ENCODE measurements around the gene TYW1. TPM values are rescaled to one million over a fixed set of nuclear protein-coding genes. Genes with fewer than 3 reads are reported as not detected.
A peak's percentile ranks its signal among the peaks of the same experiment; 100 is the strongest.
"Not testable (repeated sequence)": the region's sequence is repeated elsewhere in the genome, so short reads cannot be mapped to it uniquely, and the experiment has no call there.

TYW1 gene
- total and polyA plus RNA-seq, 2 of the 4 experiments (the other 2 are of a cell fraction): 10.7 to 23.7 TPM

- CTCF ChIA-PET; intact Hi-C loops (cut with micrococcal nuclease); in situ Hi-C loops (cut with MboI; ENCODE audit: low sequenced_read_pairs): not testable (repeated sequence)
Measured at GRCh38 chr7:67043559-67043930, 46.9 kb downstream of the TYW1 start.

More at GRCh38 chr7:67043559-67043930, 46.9 kb downstream of the TYW1 start:
- POLR2A ChIA-PET (ENCODE audit: unreplicated experiment); H2BK15ac ChIP-seq (ENCODE audit: low read depth, low read length); H3K27me3 ChIP-seq (ENCODE audit: control insufficient read depth, insufficient read depth, low read length); ATAC-seq (ENCODE audit: low read depth); H4K20me1 ChIP-seq (ENCODE audit: insufficient read depth, low read length); H4K5ac ChIP-seq (ENCODE audit: low read depth, low read length); H3K9me3 ChIP-seq (ENCODE audit: control insufficient read depth, insufficient read depth, low read length); DNase-seq; H3K27ac ChIP-seq (ENCODE audit: insufficient read depth, low read length); H3K56ac ChIP-seq (ENCODE audit: extremely low read depth, insufficient read depth, low read length); H2BK120ac ChIP-seq (ENCODE audit: low read depth, low read length); H3K14ac ChIP-seq (replicated peaks; ENCODE audit: low read depth, low read length); H2AFZ ChIP-seq (replicated peaks; ENCODE audit: low read length, poor library complexity); H3K36me3 ChIP-seq (ENCODE audit: control insufficient read depth, insufficient read depth, low read length); H3K23ac ChIP-seq (ENCODE audit: low read depth, low read length); H3K4ac ChIP-seq (ENCODE audit: low read depth, low read length); H3K9me1 ChIP-seq (ENCODE audit: insufficient read depth, low read length); dilution Hi-C loops (cut with HindIII; ENCODE audit: low sequenced_read_pairs, unreplicated experiment); H4K91ac ChIP-seq (ENCODE audit: insufficient read depth, low read depth, low read length); BruUV-seq (replicated peaks); H4K8ac ChIP-seq (ENCODE audit: low read depth in 2 of 2, low read length in 2 of 2); H2BK20ac ChIP-seq (ENCODE audit: low read depth, low read length); H2AK9ac ChIP-seq (replicated peaks; ENCODE audit: low read depth, low read length, poor library complexity); H3K4me1 ChIP-seq (ENCODE audit: control insufficient read depth, insufficient read depth, low read length); H2AK5ac ChIP-seq (ENCODE audit: low read depth, low read length); H3K4me3 ChIP-seq (ENCODE audit: insufficient read depth, low read depth, low read length); H3K9ac ChIP-seq (ENCODE audit: low read depth, low read length): not testable (repeated sequence)
- Histone ChIP-seq H2BK5ac (ENCODE audit: low read depth, low read length, poor library complexity, severe bottlenecking) (peak overlapping the region; percentile 30), H3K4me2 (ENCODE audit: low read depth, low read length) (peak overlapping the region; percentile 67), H3K18ac (ENCODE audit: low read depth, low read length) (peak overlapping the region; percentile 29; the same call in 1 of the 2 replicates), H3K79me1 (ENCODE audit: low read depth in 1 of 2, low read length in 2 of 2) (peaks cover 8 to 13% of the 10 kb centered on the region in 2 experiments)
- no CpG with 5 or more reads among the region's 4 CpGs for WGBS, 2 experiments (ENCODE audit: extremely low coverage in 2 of 2, insufficient read length in 1 of 2)
